HEK293 (cell line): Measurements from ENCODE around the gene TMEM11.

ENCODE experiments used
- CTCF ChIA-PET: fragments of 350-600 bp; formaldehyde crosslinking; extraction: SDS; loops from one replicate; lab custom pipeline; 2021; ENCODE audit warnings: antibody characterized with exemption; lab: Yijun Ruan, JAX
- POLR2A ChIA-PET: fragments of 300-600 bp; formaldehyde crosslinking; extraction: SDS; loops from one replicate; lab custom pipeline; 2020; ENCODE audit warnings: antibody characterized with exemption, inconsistent platforms; lab: Yijun Ruan, JAX
- H3K27ac ChIP-seq: fragments of 200-500 bp; sonication (Bioruptor generic); 2 replicates; pipeline ENCODE4 v1.5.1; 2014; ENCODE audit warnings: low read depth, low read length, control low read depth, inconsistent platforms; ENCODE audit errors: extremely low read depth
- H3K36me3 ChIP-seq, 2 experiments: fragments of 200-500 bp in 1 of 2; sonication (Bioruptor generic) in 1 of 2; 1 replicate in 1 of 2; 2 replicates in 1 of 2; pipeline ENCODE4 v1.5.1; 2014 to 2017; ENCODE audit warnings: inconsistent platforms in 2 of 2, low read length in 2 of 2; ENCODE audit not compliant: control insufficient read depth in 2 of 2, insufficient read depth in 1 of 2
- H3K4me1 ChIP-seq: fragments of 200-500 bp; sonication (Bioruptor generic); 2 replicates; pipeline ENCODE4 v1.5.1; 2014; ENCODE audit warnings: mild to moderate bottlenecking, low read length, inconsistent platforms; ENCODE audit not compliant: control insufficient read depth, insufficient read depth
- H3K4me3 ChIP-seq: 2 replicates; pipeline ENCODE4 v1.5.1; 2011; ENCODE audit warnings: low read depth, mild to moderate bottlenecking, control low read depth, low read length, moderate library complexity
- H3K9me3 ChIP-seq: fragments of 200-500 bp; sonication (Bioruptor generic); 2 replicates; pipeline ENCODE4 v1.5.1; 2014; ENCODE audit warnings: low read depth, low read length, inconsistent platforms; ENCODE audit not compliant: control insufficient read depth, insufficient read depth
- EGR2 ChIP-seq: fragments of 450-650 bp; formaldehyde crosslinking; IDR thresholded peaks from 2 replicates; pipeline ENCODE4 v1.5.1; 2016; ENCODE audit warnings: low read depth, missing biosample characterization, missing genetic modification characterization
- KLF9 ChIP-seq: fragments of 450-650 bp; formaldehyde crosslinking; IDR thresholded peaks from 2 replicates; pipeline ENCODE4 v1.5.1; 2016; ENCODE audit warnings: missing biosample characterization, missing genetic modification characterization, low read depth
- SP3 ChIP-seq: fragments of 450-650 bp; formaldehyde crosslinking; IDR thresholded peaks from 2 replicates; pipeline ENCODE4 v1.5.1; 2016; ENCODE audit warnings: missing biosample characterization, missing genetic modification characterization
- ZNF223 ChIP-seq: fragments of 450-650 bp; formaldehyde crosslinking; IDR thresholded peaks from 2 replicates; pipeline ENCODE4 v1.5.1; 2016; ENCODE audit warnings: missing biosample characterization, missing genetic modification characterization
- ZNF777 ChIP-seq: fragments of 450-650 bp; formaldehyde crosslinking; IDR thresholded peaks from 2 replicates; pipeline ENCODE4 v1.5.1; 2017; ENCODE audit warnings: missing biosample characterization, missing genetic modification characterization, borderline replicate concordance
- ZSCAN30 ChIP-seq: fragments of 450-650 bp; IDR thresholded peaks from 2 replicates; pipeline ENCODE4 v1.5.1; 2018; ENCODE audit warnings: missing biosample characterization, mild to moderate bottlenecking, missing genetic modification characterization, moderate library complexity
- TF ChIP-seq, protein P1 (sequence below): fragments of 450-650 bp; formaldehyde crosslinking; optimal IDR thresholded peaks from 2 replicates; pipeline ENCODE3; 2016; ENCODE audit warnings: missing biosample characterization, mild to moderate bottlenecking, missing genetic modification characterization
- TF ChIP-seq, protein P2 (sequence below): fragments of 450-650 bp; formaldehyde crosslinking; IDR thresholded peaks from 2 replicates; pipeline ENCODE4 v1.5.1; 2016; ENCODE audit warnings: missing biosample characterization, missing genetic modification characterization, borderline replicate concordance
- TF ChIP-seq, protein P3 (sequence below): fragments of 450-650 bp; formaldehyde crosslinking; IDR thresholded peaks from 2 replicates; pipeline ENCODE4 v1.5.1; 2017; ENCODE audit warnings: missing biosample characterization, mild to moderate bottlenecking, missing genetic modification characterization, moderate library complexity
- TF ChIP-seq, protein P4 (sequence below): fragments of 450-650 bp; formaldehyde crosslinking; IDR thresholded peaks from 2 replicates; pipeline ENCODE4 v1.5.1; 2016; ENCODE audit warnings: missing biosample characterization, missing genetic modification characterization
- TF ChIP-seq, protein P5 (sequence below): fragments of 450-650 bp; formaldehyde crosslinking; IDR thresholded peaks from 2 replicates; pipeline ENCODE4 v1.5.1; 2017; ENCODE audit warnings: missing biosample characterization, missing genetic modification characterization
- TF ChIP-seq, protein P6 (sequence below): fragments of 450-650 bp; formaldehyde crosslinking; IDR thresholded peaks from 2 replicates; pipeline ENCODE4; 2016; ENCODE audit warnings: missing biosample characterization, missing genetic modification characterization

The TMEM11 gene

DNA sequence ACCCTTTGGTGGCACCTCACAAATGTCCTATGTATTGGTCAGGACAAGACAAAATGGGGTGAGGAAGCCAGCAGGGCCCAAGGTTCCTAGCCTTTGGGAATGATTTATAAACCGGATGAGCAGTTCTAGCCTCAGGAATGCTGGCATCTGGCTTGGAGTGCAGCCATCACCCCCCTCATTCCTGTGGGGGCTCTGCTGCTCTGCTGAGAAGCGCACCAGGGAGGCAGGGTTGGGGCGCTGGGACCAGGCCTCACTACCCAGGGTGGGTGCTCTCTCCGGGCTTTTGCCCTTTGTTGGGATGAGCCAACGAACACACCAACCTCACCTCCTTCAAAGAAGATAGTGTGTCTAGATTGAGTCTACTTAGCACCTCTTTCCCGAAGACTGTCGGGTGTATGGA lies 39.2 kb downstream of the TMEM11 start:
- TF ChIP-seq, protein P1, sequence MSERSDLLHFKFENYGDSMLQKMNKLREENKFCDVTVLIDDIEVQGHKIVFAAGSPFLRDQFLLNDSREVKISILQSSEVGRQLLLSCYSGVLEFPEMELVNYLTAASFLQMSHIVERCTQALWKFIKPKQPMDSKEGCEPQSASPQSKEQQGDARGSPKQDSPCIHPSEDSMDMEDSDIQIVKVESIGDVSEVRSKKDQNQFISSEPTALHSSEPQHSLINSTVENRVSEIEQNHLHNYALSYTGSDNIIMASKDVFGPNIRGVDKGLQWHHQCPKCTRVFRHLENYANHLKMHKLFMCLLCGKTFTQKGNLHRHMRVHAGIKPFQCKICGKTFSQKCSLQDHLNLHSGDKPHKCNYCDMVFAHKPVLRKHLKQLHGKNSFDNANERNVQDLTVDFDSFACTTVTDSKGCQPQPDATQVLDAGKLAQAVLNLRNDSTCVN (tag by site-specific recombination), result no peak
- no peak for TF ChIP-seq ZSCAN30 (tag by site-specific recombination)
- TF ChIP-seq, protein P2, sequence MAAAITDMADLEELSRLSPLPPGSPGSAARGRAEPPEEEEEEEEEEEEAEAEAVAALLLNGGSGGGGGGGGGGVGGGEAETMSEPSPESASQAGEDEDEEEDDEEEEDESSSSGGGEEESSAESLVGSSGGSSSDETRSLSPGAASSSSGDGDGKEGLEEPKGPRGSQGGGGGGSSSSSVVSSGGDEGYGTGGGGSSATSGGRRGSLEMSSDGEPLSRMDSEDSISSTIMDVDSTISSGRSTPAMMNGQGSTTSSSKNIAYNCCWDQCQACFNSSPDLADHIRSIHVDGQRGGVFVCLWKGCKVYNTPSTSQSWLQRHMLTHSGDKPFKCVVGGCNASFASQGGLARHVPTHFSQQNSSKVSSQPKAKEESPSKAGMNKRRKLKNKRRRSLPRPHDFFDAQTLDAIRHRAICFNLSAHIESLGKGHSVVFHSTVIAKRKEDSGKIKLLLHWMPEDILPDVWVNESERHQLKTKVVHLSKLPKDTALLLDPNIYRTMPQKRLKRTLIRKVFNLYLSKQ (tag by site-specific recombination), result no peak
- TF ChIP-seq, protein P3, sequence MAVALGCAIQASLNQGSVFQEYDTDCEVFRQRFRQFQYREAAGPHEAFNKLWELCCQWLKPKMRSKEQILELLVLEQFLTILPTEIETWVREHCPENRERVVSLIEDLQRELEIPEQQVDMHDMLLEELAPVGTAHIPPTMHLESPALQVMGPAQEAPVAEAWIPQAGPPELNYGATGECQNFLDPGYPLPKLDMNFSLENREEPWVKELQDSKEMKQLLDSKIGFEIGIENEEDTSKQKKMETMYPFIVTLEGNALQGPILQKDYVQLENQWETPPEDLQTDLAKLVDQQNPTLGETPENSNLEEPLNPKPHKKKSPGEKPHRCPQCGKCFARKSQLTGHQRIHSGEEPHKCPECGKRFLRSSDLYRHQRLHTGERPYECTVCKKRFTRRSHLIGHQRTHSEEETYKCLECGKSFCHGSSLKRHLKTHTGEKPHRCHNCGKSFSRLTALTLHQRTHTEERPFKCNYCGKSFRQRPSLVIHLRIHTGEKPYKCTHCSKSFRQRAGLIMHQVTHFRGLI (tag by site-specific recombination), result no peak
- TF ChIP-seq, protein P4, sequence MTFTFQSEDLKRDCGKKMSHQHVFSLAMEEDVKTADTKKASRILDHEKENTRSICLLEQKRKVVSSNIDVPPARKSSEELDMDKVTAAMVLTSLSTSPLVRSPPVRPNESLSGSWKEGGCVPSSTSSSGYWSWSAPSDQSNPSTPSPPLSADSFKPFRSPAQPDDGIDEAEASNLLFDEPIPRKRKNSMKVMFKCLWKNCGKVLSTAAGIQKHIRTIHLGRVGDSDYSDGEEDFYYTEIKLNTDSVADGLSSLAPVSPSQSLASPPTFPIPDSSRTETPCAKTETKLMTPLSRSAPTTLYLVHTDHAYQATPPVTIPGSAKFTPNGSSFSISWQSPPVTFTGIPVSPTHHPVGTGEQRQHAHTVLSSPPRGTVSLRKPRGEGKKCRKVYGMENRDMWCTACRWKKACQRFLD (tag by site-specific recombination), result no peak
- POLR2A ChIA-PET, result no interaction called here
- no peak overlapping the region for H3K27ac ChIP-seq
- no peaks in the 10 kb centered on the region for H3K9me3 ChIP-seq
- H3K36me3 ChIP-seq, result peaks cover 3 to 36% of the 10 kb centered on the region in 2 experiments; a peak in 2 of 3 replicates
- H3K4me3 ChIP-seq, result no peak overlapping the region
- CTCF ChIA-PET, result no interaction called here
- no peaks in the 10 kb centered on the region for H3K4me1 ChIP-seq

DNA sequence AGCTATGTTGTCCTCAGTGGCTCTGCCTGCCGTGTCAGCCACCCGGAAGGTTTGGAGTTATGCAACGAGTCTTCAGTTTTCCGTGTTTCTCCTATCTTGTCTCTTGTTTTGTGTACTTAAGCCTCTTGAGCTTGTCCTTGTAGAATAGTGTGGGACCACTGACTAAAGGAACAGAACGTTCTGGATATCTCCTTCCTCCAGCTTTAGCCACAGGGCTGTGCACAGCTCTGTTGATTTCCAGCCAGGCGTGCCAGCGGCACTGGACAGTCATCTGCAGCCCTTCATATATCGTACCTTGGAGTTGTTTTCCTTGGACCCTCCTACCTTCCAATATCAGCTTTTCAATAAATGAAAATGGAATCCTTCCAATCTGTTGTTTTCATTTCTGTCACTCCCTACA lies 39.8 kb downstream of the TMEM11 start:
- no peak overlapping the region for H3K4me3 ChIP-seq
- peaks cover 0 to 34% of the 10 kb centered on the region in 2 experiments; a peak in 2 of 3 replicates for H3K36me3 ChIP-seq
- TF ChIP-seq, protein P5, sequence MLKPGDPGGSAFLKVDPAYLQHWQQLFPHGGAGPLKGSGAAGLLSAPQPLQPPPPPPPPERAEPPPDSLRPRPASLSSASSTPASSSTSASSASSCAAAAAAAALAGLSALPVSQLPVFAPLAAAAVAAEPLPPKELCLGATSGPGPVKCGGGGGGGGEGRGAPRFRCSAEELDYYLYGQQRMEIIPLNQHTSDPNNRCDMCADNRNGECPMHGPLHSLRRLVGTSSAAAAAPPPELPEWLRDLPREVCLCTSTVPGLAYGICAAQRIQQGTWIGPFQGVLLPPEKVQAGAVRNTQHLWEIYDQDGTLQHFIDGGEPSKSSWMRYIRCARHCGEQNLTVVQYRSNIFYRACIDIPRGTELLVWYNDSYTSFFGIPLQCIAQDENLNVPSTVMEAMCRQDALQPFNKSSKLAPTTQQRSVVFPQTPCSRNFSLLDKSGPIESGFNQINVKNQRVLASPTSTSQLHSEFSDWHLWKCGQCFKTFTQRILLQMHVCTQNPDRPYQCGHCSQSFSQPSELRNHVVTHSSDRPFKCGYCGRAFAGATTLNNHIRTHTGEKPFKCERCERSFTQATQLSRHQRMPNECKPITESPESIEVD (tag by site-specific recombination), result no peak
- TF ChIP-seq, protein P3 (tag by site-specific recombination), result no peak
- TF ChIP-seq ZNF777, result no peak
- TF ChIP-seq KLF9, result no peak
- no peak for TF ChIP-seq SP3 (tag by site-specific recombination)
- TF ChIP-seq, all 188 proteins: peak for 0
- ChIA-PET CTCF (interaction anchor here (0.6 kb wide), 1 partner anchor 10 kb away, joined by 4 read pairs; no protein-coding TSS in a partner anchor), POLR2A (interaction anchor here (0.6 kb wide), 1 partner anchor 1472 kb away, joined by 4 read pairs; no protein-coding TSS in a partner anchor)
- Histone ChIP-seq H3K4me1 (no peaks in the 10 kb centered on the region), H3K27ac (no peak overlapping the region), H3K9me3 (no peaks in the 10 kb centered on the region)

DNA sequence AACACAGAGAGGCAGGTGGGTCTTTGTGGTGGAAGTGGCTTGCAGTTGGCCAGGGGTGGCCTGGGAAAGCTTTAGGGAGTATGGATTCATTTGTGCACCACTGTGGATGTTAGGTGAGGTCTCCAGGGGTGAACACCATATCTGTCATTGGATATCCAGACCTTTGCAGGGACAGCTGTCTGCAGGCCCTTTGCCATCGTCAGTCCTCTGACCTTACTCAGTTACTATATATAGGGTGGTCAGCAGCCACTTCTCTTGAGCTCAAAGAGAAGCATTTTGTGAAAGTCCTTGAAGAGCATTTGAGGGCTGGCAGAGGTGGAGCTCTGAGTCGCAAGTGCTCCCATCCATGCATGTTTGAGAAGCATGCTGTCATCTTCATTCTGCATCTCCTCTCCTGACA lies 40.4 kb downstream of the TMEM11 start:
- Histone ChIP-seq H3K27ac (no peak overlapping the region), H3K4me1 (no peaks in the 10 kb centered on the region), H3K4me3 (no peak overlapping the region), H3K9me3 (no peaks in the 10 kb centered on the region), H3K36me3 (peaks cover 0 to 32% of the 10 kb centered on the region in 2 experiments; a peak in 2 of 3 replicates)
- TF ChIP-seq ZNF223 (tag by site-specific recombination) (no peak), EGR2 (tag by site-specific recombination) (no peak)
- TF ChIP-seq, protein P6, sequence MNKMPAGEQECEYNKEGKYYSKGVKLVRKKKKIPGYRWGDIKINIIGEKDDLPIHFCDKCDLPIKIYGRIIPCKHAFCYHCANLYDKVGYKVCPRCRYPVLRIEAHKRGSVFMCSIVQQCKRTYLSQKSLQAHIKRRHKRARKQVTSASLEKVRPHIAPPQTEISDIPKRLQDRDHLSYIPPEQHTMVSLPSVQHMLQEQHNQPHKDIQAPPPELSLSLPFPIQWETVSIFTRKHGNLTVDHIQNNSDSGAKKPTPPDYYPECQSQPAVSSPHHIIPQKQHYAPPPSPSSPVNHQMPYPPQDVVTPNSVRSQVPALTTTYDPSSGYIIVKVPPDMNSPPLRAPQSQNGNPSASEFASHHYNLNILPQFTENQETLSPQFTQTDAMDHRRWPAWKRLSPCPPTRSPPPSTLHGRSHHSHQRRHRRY (tag by site-specific recombination), result no peak
- POLR2A ChIA-PET, result interaction anchor here (0.6 kb wide), 1 partner anchor 1471 kb away, joined by 4 read pairs; no protein-coding TSS in a partner anchor
- CTCF ChIA-PET, result interaction anchor here (0.6 kb wide), 1 partner anchor 9 kb away, joined by 4 read pairs; no protein-coding TSS in a partner anchor
